ENCODE results near the gene CBX2. TPM values are rescaled to one million over a fixed set of nuclear protein-coding genes. Genes with fewer than 3 reads are reported as not detected.

Gene CBX2
- total RNA-seq, 4 donors from 2014 or later = 2.4 to 5.9 (median 4.5) TPM

- TF ChIP-seq EP300 (IDR thresholded peaks at IDR 0.05) = no peak
- Histone ChIP-seq H3K4me1 (peaks cover 0 to 26% (median 4%) of the 10 kb centered on the region in 4 donors), H3K4me3 (no peak overlapping the region), H3K27me3 (peaks cover 4 to 74% of the 10 kb centered on the region in 2 donors), H3K27ac (no peak overlapping the region), H3K36me3 (no peaks in the 10 kb centered on the region), H3K9me3 (no peaks in the 10 kb centered on the region)
- 84 to 86% methylated on average over 6 of the region's 6 CpGs for WGBS, 2 donors
- DNase-seq (ENCODE audit: low spot score in 2 of 2) = no peak
Measured at GRCh38 chr17:79775632-79776031, 2.3 kb upstream of the CBX2 start.

- Histone ChIP-seq H3K4me1 (peaks cover 0 to 26% (median 4%) of the 10 kb centered on the region in 4 donors), H3K36me3 (no peaks in the 10 kb centered on the region), H3K27me3 (peaks cover 4 to 68% of the 10 kb centered on the region in 2 donors), H3K4me3 (peak overlapping the region in 2 of 4 donors; percentile 26 to 80), H3K9me3 (no peaks in the 10 kb centered on the region), H3K27ac (peak overlapping the region; percentile 53 to 90 (median 76))
- TF ChIP-seq EP300 (IDR thresholded peaks at IDR 0.05) (peak in 1 of 2 donors; percentile 25), POLR2A (IDR thresholded peaks at IDR 0.05) (no peak), CTCF (IDR thresholded peaks at IDR 0.05) (no peak)
- no peak for DNase-seq (ENCODE audit: low spot score in 2 of 2)
- 54 to 57% methylated on average over 11 of the region's 11 CpGs for WGBS, 2 donors
Measured at GRCh38 chr17:79776376-79777119, 1.4 kb upstream of the CBX2 start.

DNA sequence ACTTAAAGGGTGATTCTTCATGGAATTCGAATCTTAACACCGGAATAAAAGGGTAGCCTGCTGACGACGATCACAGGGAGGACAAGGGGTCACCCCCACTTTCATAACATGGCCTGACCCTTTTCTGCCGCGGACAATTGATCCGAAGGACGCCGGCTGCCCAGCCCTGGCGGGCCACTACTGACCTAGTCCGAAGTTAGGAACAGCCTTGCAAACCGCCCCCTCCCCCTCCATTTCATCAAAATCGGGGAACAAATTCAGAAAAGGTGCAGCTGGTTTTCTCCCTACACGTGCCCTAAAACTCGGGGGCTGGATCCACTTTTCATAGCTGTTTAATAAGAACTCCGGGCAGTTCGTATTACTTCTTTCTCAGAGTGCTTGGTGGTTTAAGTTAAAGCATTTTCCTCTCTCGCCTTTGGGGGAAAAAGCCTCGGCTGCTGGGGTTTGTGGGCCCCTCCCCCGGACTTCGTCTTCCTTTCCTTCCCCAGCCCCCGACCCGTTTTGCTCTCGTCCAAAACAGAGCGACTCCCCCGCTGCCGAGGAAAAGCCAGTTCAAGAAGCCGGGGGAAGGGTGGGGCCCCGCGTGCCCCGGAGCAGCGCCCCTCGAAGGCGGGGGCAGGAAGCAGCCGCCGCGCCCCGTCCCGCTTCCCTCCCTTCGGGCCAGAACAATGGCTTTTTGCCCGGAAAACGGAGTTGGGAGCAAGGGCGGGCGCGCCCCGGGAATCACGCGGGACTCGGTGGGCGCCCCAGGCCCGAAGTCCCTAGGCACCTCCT lies 641 bp upstream of the CBX2 start:
- Histone ChIP-seq H3K27ac (peak overlapping the region; percentile 53 to 90 (median 76)), H3K27me3 (peaks cover 4 to 68% of the 10 kb centered on the region in 2 donors)
- WGBS, 2 donors = 4 to 6% methylated on average over 28 to 41 of the region's 51 CpGs

DNA sequence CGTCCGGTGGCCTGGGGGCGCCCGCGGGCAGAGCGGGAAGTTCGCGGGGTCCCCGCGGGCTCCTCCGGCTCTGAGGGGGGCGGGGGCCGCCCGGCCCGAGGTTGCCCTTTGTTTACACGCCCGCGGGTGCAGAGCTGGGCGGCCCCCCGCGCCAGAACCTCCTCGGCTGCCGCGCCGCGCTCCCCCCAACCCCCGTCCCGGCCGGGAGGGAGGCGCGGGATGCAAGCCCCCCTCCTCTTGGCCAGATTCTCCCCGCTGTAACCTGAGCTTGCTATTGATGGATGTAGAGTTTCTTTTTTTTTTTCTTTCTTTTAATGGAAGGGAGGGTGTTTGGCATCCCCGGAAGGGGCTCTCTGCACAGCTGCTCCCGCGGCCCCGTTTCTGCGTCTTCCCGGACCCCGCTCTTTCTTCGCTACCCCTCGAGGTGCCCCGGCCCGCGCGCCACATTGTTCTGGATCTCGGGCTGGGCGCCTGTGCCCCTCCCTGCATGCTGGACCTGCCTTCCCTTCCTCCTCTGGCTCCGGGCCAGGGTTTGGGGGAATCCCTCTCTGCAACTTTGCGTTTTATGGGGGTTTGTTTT lies 646 bp downstream of the CBX2 start:
- no peaks in the 10 kb centered on the region for H3K9me3 ChIP-seq
- H3K4me3 ChIP-seq = peak overlapping the region; percentile 51 to 80 (median 60)
- no peak for DNase-seq (ENCODE audit: low spot score in 2 of 2)
- TF ChIP-seq CTCF (IDR thresholded peaks at IDR 0.05) (no peak), EP300 (IDR thresholded peaks at IDR 0.05) (no peak), POLR2A (IDR thresholded peaks at IDR 0.05) (no peak)
- H3K36me3 ChIP-seq = peaks cover 0 to 13% (median 0%) of the 10 kb centered on the region in 3 donors
- peaks cover 0 to 26% (median 4%) of the 10 kb centered on the region in 4 donors for H3K4me1 ChIP-seq
- WGBS, 2 donors = 4% methylated on average over 30 to 38 of the region's 49 CpGs
- peak overlapping the region; percentile 49 to 83 (median 66) for H3K27ac ChIP-seq
- peaks cover 4 to 55% of the 10 kb centered on the region in 2 donors for H3K27me3 ChIP-seq

More for the DNA sequence above, 641 bp upstream of the CBX2 start:
- peak in 4 of 5 experiments; percentile 16 to 39 (median 28) for TF ChIP-seq CTCF (IDR thresholded peaks at IDR 0.05)
- TF ChIP-seq EP300 (IDR thresholded peaks at IDR 0.05) = no peak
- TF ChIP-seq POLR2A (IDR thresholded peaks at IDR 0.05) = no peak
- Histone ChIP-seq H3K4me1 (peaks cover 0 to 26% (median 4%) of the 10 kb centered on the region in 4 donors), H3K4me3 (peak overlapping the region; percentile 26 to 80 (median 54)), H3K9me3 (no peaks in the 10 kb centered on the region), H3K36me3 (peaks cover 0 to 6% (median 0%) of the 10 kb centered on the region in 3 donors)
- no peak for DNase-seq (ENCODE audit: low spot score in 2 of 2)

DNA sequence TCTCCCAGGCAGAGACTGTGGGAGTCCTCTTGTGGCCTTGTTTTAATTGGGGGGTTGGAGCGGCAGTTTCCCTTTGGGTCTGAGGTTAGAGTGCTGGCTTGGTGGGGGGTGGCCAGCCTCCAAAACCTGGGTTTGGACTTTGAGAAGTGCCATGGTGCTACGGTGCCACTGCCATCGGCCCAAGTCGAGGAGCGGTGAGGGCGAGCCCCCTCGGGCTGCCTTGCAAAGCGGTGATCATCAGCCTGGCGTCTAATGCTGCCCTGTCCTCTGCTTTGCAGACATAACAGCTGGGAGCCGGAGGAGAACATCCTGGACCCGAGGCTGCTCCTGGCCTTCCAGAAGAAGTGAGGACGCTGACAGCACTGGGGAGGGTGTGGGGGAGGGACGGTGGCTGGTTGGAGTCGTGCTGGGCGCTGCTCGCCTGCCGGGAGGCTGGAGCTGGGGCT lies 1.2 kb downstream of the CBX2 start:
- DNase-seq (ENCODE audit: low spot score in 2 of 2) = no peak
- WGBS, 2 donors = 42 to 50% methylated on average over 10 to 17 of the region's 17 CpGs
- H3K27ac ChIP-seq = peak overlapping the region in 2 of 4 donors; percentile 55 to 83

More for the DNA sequence above, 1.2 kb downstream of the CBX2 start:
- no peaks in the 10 kb centered on the region for H3K9me3 ChIP-seq
- peaks cover 4 to 50% of the 10 kb centered on the region in 2 donors for H3K27me3 ChIP-seq
- TF ChIP-seq EP300 (IDR thresholded peaks at IDR 0.05) (no peak), CTCF (IDR thresholded peaks at IDR 0.05) (no peak), POLR2A (IDR thresholded peaks at IDR 0.05) (no peak)
- peak overlapping the region in 2 of 4 donors; percentile 51 to 80 for H3K4me3 ChIP-seq
- peaks cover 0 to 26% (median 4%) of the 10 kb centered on the region in 4 donors for H3K4me1 ChIP-seq
- peaks cover 0 to 18% (median 0%) of the 10 kb centered on the region in 3 donors for H3K36me3 ChIP-seq
